HG03432 (cell line): ENCODE data around the gene MBNL1.
A peak's percentile ranks its signal among the peaks of the same experiment; 100 is the strongest.

Experiments
- ATAC-seq: cut with Tn5 transposase; IDR thresholded peaks from one replicate; pipeline ENCODE4 v1.9.1; 2021; ENCODE audit warnings: mild to moderate bottlenecking, moderate library complexity; ENCODE audit not compliant: unreplicated experiment

The MBNL1 gene

GRCh38 chr3:152271501-152272236 is 2.9 kb downstream of the MBNL1 start:
- no peak for ATAC-seq

- no peak for ATAC-seq
These were observed 4.1 kb downstream of the MBNL1 start for GRCh38 chr3:152272771-152273242.

- ATAC-seq = no peak
These were observed 8.0 kb downstream of the MBNL1 start for GRCh38 chr3:152276681-152277080.

GRCh38 chr3:152277198-152277597 is 8.5 kb downstream of the MBNL1 start:
- ATAC-seq = no peak

- no peak for ATAC-seq
These were observed 10.2 kb downstream of the MBNL1 start for GRCh38 chr3:152278756-152279427.

GRCh38 chr3:152279479-152279878 is 10.8 kb downstream of the MBNL1 start:
- ATAC-seq = no peak

GRCh38 chr3:152280539-152280938 is 11.8 kb downstream of the MBNL1 start:
- no peak for ATAC-seq

- ATAC-seq = peak; percentile 83
These were observed 12.5 kb downstream of the MBNL1 start for GRCh38 chr3:152281133-152281713.

- no peak for ATAC-seq
These were observed 14.1 kb downstream of the MBNL1 start for GRCh38 chr3:152282813-152283212.

- peak; percentile 23 for ATAC-seq
These were observed 15.0 kb downstream of the MBNL1 start for GRCh38 chr3:152283492-152284381.

GRCh38 chr3:152284906-152285305 is 16.2 kb downstream of the MBNL1 start:
- ATAC-seq = no peak

GRCh38 chr3:152285509-152285908 is 16.8 kb downstream of the MBNL1 start:
- no peak for ATAC-seq

GRCh38 chr3:152287898-152288576 is 19.3 kb downstream of the MBNL1 start:
- no peak for ATAC-seq

GRCh38 chr3:152288681-152289080 is 20.0 kb downstream of the MBNL1 start:
- no peak for ATAC-seq

- no peak for ATAC-seq
These were observed 21.0 kb downstream of the MBNL1 start for GRCh38 chr3:152289708-152290107.

GRCh38 chr3:152290374-152290773 is 21.6 kb downstream of the MBNL1 start:
- ATAC-seq = no peak

- ATAC-seq = no peak
These were observed 22.5 kb downstream of the MBNL1 start for GRCh38 chr3:152291238-152291637.

GRCh38 chr3:152291649-152292066 is 22.9 kb downstream of the MBNL1 start:
- no peak for ATAC-seq

- ATAC-seq = no peak
These were observed 23.6 kb downstream of the MBNL1 start for GRCh38 chr3:152292366-152292765.

GRCh38 chr3:152293347-152294006 is 24.7 kb downstream of the MBNL1 start:
- no peak for ATAC-seq
